Vagina (tissue), 2 donors: Measurements from ENCODE around the gene ZCCHC10. TPM values are rescaled to one million over a fixed set of nuclear protein-coding genes. Genes with fewer than 3 reads are reported as not detected.

Source experiments
- DNase-seq, 2 donors: peaks; one replicate each; pipeline ENCODE4 v3.0.0-alpha.2; 2017; ENCODE audit errors: extremely low spot score in 2 of 2
- H3K27ac ChIP-seq: fragments of 200-600 bp; sonication (generic); one replicate; pipeline ENCODE4 v1.5.1; 2019
- H3K27me3 ChIP-seq: fragments of 200-600 bp; sonication (generic); one replicate; pipeline ENCODE4 v1.5.1; 2019
- H3K36me3 ChIP-seq, 2 donors: fragments of 200-600 bp; sonication (generic); one replicate each; pipeline ENCODE4 v1.5.1; 2017 to 2019
- H3K4me1 ChIP-seq: fragments of 200-600 bp; sonication (generic); one replicate; pipeline ENCODE4 v1.5.1; 2019
- H3K4me3 ChIP-seq, 2 donors: fragments of 200-600 bp; sonication (generic); 1 replicate in 1 of 2; 2 replicates in 1 of 2; pipeline ENCODE4 v1.5.1; 2016 to 2019
- H3K9me3 ChIP-seq: fragments of 200-600 bp; sonication (generic); one replicate; pipeline ENCODE4 v1.5.1; 2019
- CTCF ChIP-seq, 3 experiments: fragments of 450-650 bp in 2 of 3; fragments of 200-600 bp in 1 of 3; sonication (generic) in 1 of 3; IDR thresholded peaks; one replicate each; pipeline ENCODE4 v1.5.1; 2017 to 2019; ENCODE audit warnings: antibody characterized with exemption in 3 of 3, mild to moderate bottlenecking in 2 of 3, moderate library complexity in 2 of 3
- POLR2A ChIP-seq, 2 donors: fragments of 450-650 bp; IDR thresholded peaks; one replicate each; pipeline ENCODE4 v1.6.1; 2017; ENCODE audit warnings: antibody characterized with exemption in 2 of 2, mild to moderate bottlenecking in 2 of 2, moderate library complexity in 2 of 2
- POLR2AphosphoS5 ChIP-seq, 2 donors: sonication (generic); formaldehyde crosslinking; IDR thresholded peaks; one replicate each; pipeline ENCODE4 v1.9.0; 2017; ENCODE audit warnings: antibody characterized with exemption in 2 of 2, mild to moderate bottlenecking in 2 of 2, low read depth in 1 of 2; ENCODE audit not compliant: insufficient read depth in 1 of 2
- intact Hi-C: fragments of 100-400 bp; cut with DNase I; formaldehyde crosslinking; loops from one replicate; pipeline ENCODE4 v1.15.1; 2023
- total RNA-seq: library from RNA; depleted of rRNA; stranded (reverse); fragments of >200 nt; gene quantifications from one replicate; pipeline ENCODE4 v1.2.3, GENCODE V29; 2016

ZCCHC10 gene
- 29.2 TPM for total RNA-seq

- Histone ChIP-seq H3K27me3 (no peaks in the 10 kb centered on the region), H3K36me3 (peaks cover 0 to 5% of the 10 kb centered on the region in 2 donors), H3K4me1 (peaks cover 25% of the 10 kb centered on the region), H3K9me3 (no peaks in the 10 kb centered on the region), H3K4me3 (peak within 1 kb of the TSS; percentile 97 to 99), H3K27ac (peak within 1 kb of the TSS; percentile 98)
- intact Hi-C loops, result no loop called here
- TF ChIP-seq POLR2A (IDR thresholded peaks at IDR 0.05) (peak in 1 of 2 donors; percentile 47), POLR2AphosphoS5 (IDR thresholded peaks at IDR 0.05; ENCODE audit: insufficient read depth in 1 of 2, low read depth in 1 of 2) (peak; percentile 81 to 90), CTCF (IDR thresholded peaks at IDR 0.05) (no peak)
- DNase-seq, result peak; percentile 92 to 96
Measured at GRCh38 chr5:133025804-133026663, at the start of gene ZCCHC10. TSS of gene ZCCHC10 (minus strand) at chr5:133026549. CDS start at chr5:133026537, 12 bp downstream.

GRCh38 chr5:133075572-133076536 is 49.5 kb upstream of the ZCCHC10 start:
- Histone ChIP-seq H3K4me3 (no peak overlapping the region), H3K9me3 (no peaks in the 10 kb centered on the region), H3K36me3 (peaks cover 0 to 48% of the 10 kb centered on the region in 2 donors), H3K27ac (no peak overlapping the region), H3K27me3 (no peaks in the 10 kb centered on the region), H3K4me1 (no peaks in the 10 kb centered on the region)
- TF ChIP-seq CTCF (IDR thresholded peaks at IDR 0.05) (no peak), POLR2A (IDR thresholded peaks at IDR 0.05) (no peak), POLR2AphosphoS5 (IDR thresholded peaks at IDR 0.05; ENCODE audit: insufficient read depth in 1 of 2, low read depth in 1 of 2) (no peak)
- intact Hi-C loops, result no loop called here
- DNase-seq, result no peak

DNA sequence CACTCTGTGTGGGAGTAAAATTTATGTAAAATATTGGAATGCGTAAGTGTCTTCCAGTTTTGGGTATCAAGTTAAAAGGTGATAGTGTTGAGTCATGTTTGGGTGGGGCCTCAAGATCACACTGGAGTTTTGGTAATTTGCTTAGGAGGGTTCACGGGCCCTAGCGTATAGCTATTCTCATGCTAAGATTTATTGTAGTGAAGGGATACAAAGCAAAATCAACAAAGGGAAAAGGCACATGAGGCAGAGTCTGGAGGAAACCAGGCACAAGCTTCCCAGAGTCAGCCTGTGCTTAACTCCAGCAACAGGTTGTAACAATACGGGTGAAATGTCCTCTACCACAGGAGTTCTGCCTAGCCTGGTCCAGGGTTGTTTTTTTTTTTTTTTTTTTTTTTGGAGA is 45.7 kb upstream of the ZCCHC10 start:
- DNase-seq, result no peak
- TF ChIP-seq POLR2AphosphoS5 (IDR thresholded peaks at IDR 0.05; ENCODE audit: insufficient read depth in 1 of 2, low read depth in 1 of 2) (no peak), CTCF (IDR thresholded peaks at IDR 0.05) (no peak), POLR2A (IDR thresholded peaks at IDR 0.05) (no peak)
- Histone ChIP-seq H3K36me3 (peaks cover 0 to 72% of the 10 kb centered on the region in 2 donors), H3K9me3 (no peaks in the 10 kb centered on the region), H3K4me3 (no peak overlapping the region), H3K27ac (no peak overlapping the region), H3K27me3 (no peaks in the 10 kb centered on the region), H3K4me1 (no peaks in the 10 kb centered on the region)
- intact Hi-C loops, result no loop called here

DNA sequence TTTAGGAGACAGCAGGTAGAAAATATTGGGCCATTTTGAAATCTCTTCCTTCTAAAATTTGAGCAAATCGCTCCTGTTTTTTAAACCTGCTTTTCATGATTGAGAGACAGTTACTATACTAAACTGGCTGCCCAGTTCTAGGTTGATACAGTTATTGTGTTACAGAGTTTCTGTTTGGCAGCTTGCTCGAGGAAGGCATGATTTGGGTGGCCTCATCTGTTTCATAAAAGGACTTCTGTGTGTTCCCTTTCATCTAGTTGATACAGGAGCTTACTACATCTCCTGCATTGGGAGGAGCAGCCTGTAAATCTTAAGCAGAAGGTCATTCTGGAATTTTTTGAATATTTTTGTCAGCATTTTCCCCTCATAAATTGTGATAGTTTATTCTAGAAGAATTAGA is 39.7 kb upstream of the ZCCHC10 start:
- H3K27ac ChIP-seq, result no peak overlapping the region
- TF ChIP-seq POLR2A (IDR thresholded peaks at IDR 0.05) (no peak), CTCF (IDR thresholded peaks at IDR 0.05) (no peak), POLR2AphosphoS5 (IDR thresholded peaks at IDR 0.05; ENCODE audit: insufficient read depth in 1 of 2, low read depth in 1 of 2) (no peak)
- peaks cover 41% of the 10 kb centered on the region for H3K4me1 ChIP-seq
- H3K36me3 ChIP-seq, result peaks cover 0 to 40% of the 10 kb centered on the region in 2 donors
- no peak overlapping the region for H3K4me3 ChIP-seq
- intact Hi-C loops, result no loop called here
- H3K27me3 ChIP-seq, result no peaks in the 10 kb centered on the region
- DNase-seq, result no peak
- H3K9me3 ChIP-seq, result no peaks in the 10 kb centered on the region
